ENCODE data around the gene CYP19A1.

DNA sequence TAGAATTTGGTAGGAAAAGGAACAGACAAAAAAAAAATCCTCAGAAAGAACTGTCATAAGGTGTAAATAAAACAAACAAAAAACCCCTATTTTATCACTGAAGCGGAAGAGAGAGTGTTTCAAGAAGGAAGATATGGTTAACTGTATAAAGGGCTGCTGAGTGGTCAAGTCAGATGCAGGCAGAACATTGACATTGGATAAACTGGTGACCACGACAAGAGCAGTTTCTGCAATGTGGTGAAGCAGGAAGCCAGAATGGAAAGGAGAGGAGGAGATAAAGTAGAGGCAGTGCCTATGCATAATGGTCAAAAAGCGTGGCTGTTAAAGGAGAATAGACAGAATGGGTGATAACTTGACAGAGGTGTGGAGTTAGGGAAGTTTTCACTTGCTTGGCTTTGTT, 75.3 kb downstream of the CYP19A1 start:
- TF ChIP-seq POLR2A (IDR thresholded peaks at IDR 0.05; ENCODE audit: low read depth, low read length) (no peak), POLR2AphosphoS5 (IDR thresholded peaks at IDR 0.05; ENCODE audit: low read depth, low read length) (no peak), PAX5 (IDR thresholded peaks at IDR 0.05; ENCODE audit: insufficient read depth, low read length, severe bottlenecking) (no peak), TAF1 (IDR thresholded peaks at IDR 0.05; ENCODE audit: low read depth, low read length) (no peak), SPI1 (IDR thresholded peaks at IDR 0.05; ENCODE audit: low read depth, low read length) (no peak), POU2F2 (IDR thresholded peaks at IDR 0.05; ENCODE audit: low read depth, low read length) (no peak)
